ENCODE results near the gene APBA1. TPM values are rescaled to one million over a fixed set of nuclear protein-coding genes. Genes with fewer than 3 reads are reported as not detected.

The APBA1 gene
- polyA plus RNA-seq (2011; rRNA removed) (6.7 and 8.5 TPM in 2 replicates), polyA minus RNA-seq (2011; rRNA and poly(A)+ RNA removed) (10.9 and 19.2 TPM in 2 replicates)

- CTCF ChIA-PET: interaction anchor here (0.6 to 2.7 kb wide), 35 partner anchors 10 to 558 kb away, joined by 3 to 26 read pairs (median 4); no protein-coding TSS in a partner anchor
- H3K9me3 ChIP-seq (ENCODE audit: control insufficient read depth, insufficient read depth, low read length): no peaks in the 10 kb centered on the region; the same call in 1 of the 2 replicates
- H3K4me3 ChIP-seq (ENCODE audit: low read depth, low read length): peak within 1 kb of the TSS; percentile 82
- TF ChIP-seq CTCF (IDR thresholded peaks at IDR 0.05; ENCODE audit: low read depth, low read length): no peak
- no peak for DNase-seq (ENCODE audit: low read depth, low spot score)
- POLR2A ChIA-PET: interaction anchor here (0.6 to 2.8 kb wide), 4 partner anchors 11 to 281 kb away, joined by 3 to 13 read pairs (median 6); partner anchors contain the start of gene PTAR1
- no peak within 1 kb of the TSS for H3K27ac ChIP-seq (ENCODE audit: low read depth, low read length)
- H3K27me3 ChIP-seq (ENCODE audit: control insufficient read depth, insufficient read depth, low read length): no peaks in the 10 kb centered on the region
Observed at GRCh38 chr9:69671879-69672595, at the start of gene APBA1. TSS of gene APBA1 (minus strand) at chr9:69672371.

GRCh38 chr9:69719983-69720382, 47.8 kb upstream of the APBA1 start:
- ChIA-PET CTCF (interaction anchor here (0.7 to 1.6 kb wide), 2 partner anchors 14 to 26 kb away, joined by 3 to 6 read pairs; no protein-coding TSS in a partner anchor), POLR2A (no interaction called here)
- Histone ChIP-seq H3K27ac (ENCODE audit: low read depth, low read length) (no peak overlapping the region), H3K27me3 (ENCODE audit: control insufficient read depth, insufficient read depth, low read length) (no peaks in the 10 kb centered on the region), H3K4me3 (ENCODE audit: low read depth, low read length) (no peak overlapping the region), H3K9me3 (ENCODE audit: control insufficient read depth, insufficient read depth, low read length) (no peaks in the 10 kb centered on the region)
- no peak for TF ChIP-seq CTCF (IDR thresholded peaks at IDR 0.05; ENCODE audit: low read depth, low read length)
- DNase-seq (ENCODE audit: low read depth, low spot score): no peak

- Histone ChIP-seq H3K9me3 (ENCODE audit: control insufficient read depth, insufficient read depth, low read length) (no peaks in the 10 kb centered on the region), H3K4me3 (ENCODE audit: low read depth, low read length) (no peak overlapping the region), H3K27me3 (ENCODE audit: control insufficient read depth, insufficient read depth, low read length) (no peaks in the 10 kb centered on the region), H3K27ac (ENCODE audit: low read depth, low read length) (no peak overlapping the region)
- ChIA-PET POLR2A (no interaction called here), CTCF (interaction anchor here (0.7 to 1.6 kb wide), 2 partner anchors 15 to 27 kb away, joined by 3 to 6 read pairs; no protein-coding TSS in a partner anchor)
- no peak for TF ChIP-seq CTCF (IDR thresholded peaks at IDR 0.05; ENCODE audit: low read depth, low read length)
- DNase-seq (ENCODE audit: low read depth, low spot score): peak; percentile 13
Observed at GRCh38 chr9:69719367-69719766, 47.2 kb upstream of the APBA1 start.

GRCh38 chr9:69718218-69718617, 46.0 kb upstream of the APBA1 start:
- no peaks in the 10 kb centered on the region for H3K9me3 ChIP-seq (ENCODE audit: control insufficient read depth, insufficient read depth, low read length)
- H3K27me3 ChIP-seq (ENCODE audit: control insufficient read depth, insufficient read depth, low read length): no peaks in the 10 kb centered on the region
- ChIA-PET CTCF (interaction anchor here (1.6 kb wide), 1 partner anchor 28 kb away, joined by 3 read pairs; no protein-coding TSS in a partner anchor), POLR2A (no interaction called here)
- TF ChIP-seq CTCF (IDR thresholded peaks at IDR 0.05; ENCODE audit: low read depth, low read length): no peak
- no peak overlapping the region for H3K4me3 ChIP-seq (ENCODE audit: low read depth, low read length)
- DNase-seq (ENCODE audit: low read depth, low spot score): no peak
- no peak overlapping the region for H3K27ac ChIP-seq (ENCODE audit: low read depth, low read length)

- CTCF ChIA-PET: interaction anchor here (1.0 kb wide), 2 partner anchors 43 to 395 kb away, joined by 3 to 4 read pairs; no protein-coding TSS in a partner anchor
Observed at GRCh38 chr9:69715825-69716224, 43.7 kb upstream of the APBA1 start.

More at GRCh38 chr9:69715825-69716224, 43.7 kb upstream of the APBA1 start:
- Histone ChIP-seq H3K27me3 (ENCODE audit: control insufficient read depth, insufficient read depth, low read length) (no peaks in the 10 kb centered on the region), H3K27ac (ENCODE audit: low read depth, low read length) (no peak overlapping the region), H3K4me3 (ENCODE audit: low read depth, low read length) (no peak overlapping the region), H3K9me3 (ENCODE audit: control insufficient read depth, insufficient read depth, low read length) (no peaks in the 10 kb centered on the region)
- TF ChIP-seq CTCF (IDR thresholded peaks at IDR 0.05; ENCODE audit: low read depth, low read length): no peak
- no peak for DNase-seq (ENCODE audit: low read depth, low spot score)
- POLR2A ChIA-PET: no interaction called here

All from AG04450 (cell line).